ENCODE data around the gene PRR15L.
"Not testable (repeated sequence)": the region's sequence is repeated elsewhere in the genome, so short reads cannot be mapped to it uniquely, and the experiment has no call there.

PRR15L gene

GRCh38 chr17:47935468-47935867 is 22.2 kb downstream of the PRR15L start:
- not testable (repeated sequence) for DNase-seq (ENCODE audit: low read depth in 2 of 2)

GRCh38 chr17:47934856-47935255 is 22.8 kb downstream of the PRR15L start:
- DNase-seq (ENCODE audit: low read depth in 2 of 2) = no peak

- DNase-seq (ENCODE audit: low read depth in 2 of 2) = no peak
These were observed 25.8 kb downstream of the PRR15L start for GRCh38 chr17:47931848-47932247.

- no peak for DNase-seq (ENCODE audit: low read depth in 2 of 2)
These were observed 28.3 kb downstream of the PRR15L start for GRCh38 chr17:47929218-47930000.

DNA sequence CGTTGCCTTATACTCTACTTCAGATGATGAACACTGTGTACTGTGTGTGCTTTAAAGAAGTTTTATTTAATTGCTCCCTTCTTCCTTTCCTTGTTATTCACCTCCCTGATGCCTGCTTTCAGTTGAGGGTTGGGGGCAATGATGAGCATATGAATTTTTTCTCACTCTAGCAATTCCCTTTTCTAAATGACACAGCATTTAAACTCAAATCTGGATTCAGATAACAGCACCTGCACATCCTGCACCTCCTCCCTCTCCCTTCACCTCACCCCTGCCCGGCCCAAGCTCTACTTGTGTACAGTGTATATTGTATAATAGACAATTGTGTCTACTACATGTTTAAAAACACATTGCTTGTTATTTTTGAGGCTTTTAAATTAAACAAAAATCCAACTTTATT is 29.3 kb downstream of the PRR15L start:
- no peak for DNase-seq (ENCODE audit: low read depth in 2 of 2)

DNA sequence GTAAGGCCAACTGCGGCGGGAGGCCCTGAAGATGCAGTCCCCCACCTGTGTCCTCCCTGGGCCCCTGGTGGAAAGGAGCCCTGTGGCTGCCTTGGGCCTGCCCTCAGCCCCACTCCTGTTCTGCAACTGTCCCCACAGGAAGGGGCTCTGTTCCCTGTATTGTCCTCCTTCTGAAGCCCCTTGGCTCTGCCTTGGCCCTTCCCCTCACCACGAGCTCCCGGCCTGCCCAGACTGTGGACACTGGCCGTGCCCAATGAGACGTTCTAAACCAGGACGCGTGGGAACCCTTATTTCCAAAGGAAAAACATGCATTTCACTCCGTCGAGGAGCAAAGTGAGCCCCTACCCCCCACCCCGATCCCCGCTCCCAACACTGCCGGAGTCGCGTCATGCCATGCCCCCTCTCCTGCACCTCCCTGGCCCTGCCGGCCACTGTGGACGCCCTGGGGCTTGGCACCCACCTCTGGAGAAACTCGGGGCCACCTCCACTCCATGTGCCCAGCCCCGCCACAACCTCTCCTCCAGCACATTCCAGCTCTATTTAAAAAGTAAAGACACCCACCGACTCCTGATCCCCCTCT is 29.8 kb downstream of the PRR15L start:
- no peak for DNase-seq (ENCODE audit: low read depth in 2 of 2)

GRCh38 chr17:47925678-47925988 is 32.0 kb downstream of the PRR15L start:
- no peak for DNase-seq (ENCODE audit: low read depth in 2 of 2)

- DNase-seq (ENCODE audit: low read depth in 2 of 2) = no peak
These were observed 32.7 kb downstream of the PRR15L start for GRCh38 chr17:47924785-47925677.

- not testable (repeated sequence) for DNase-seq (ENCODE audit: low read depth in 2 of 2)
These were observed 37.8 kb downstream of the PRR15L start for GRCh38 chr17:47919889-47920288.

DNA sequence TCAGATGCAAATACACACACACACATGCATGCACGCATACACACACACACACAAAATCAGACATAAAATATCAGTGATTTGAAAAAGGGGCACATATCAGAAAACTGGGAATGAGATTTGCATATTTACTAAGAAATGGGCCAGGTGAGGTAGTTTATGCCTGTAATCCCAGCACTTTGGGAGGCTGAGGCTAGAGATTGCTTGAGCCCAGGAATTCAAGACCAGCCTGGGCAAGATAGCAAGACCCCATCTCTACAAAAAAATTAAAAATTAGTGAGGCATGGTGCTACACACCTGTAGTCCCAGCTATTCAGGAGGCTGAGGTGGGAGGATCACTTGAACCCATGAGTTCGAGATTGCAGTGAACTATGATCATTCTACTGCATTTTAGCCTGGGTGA is 38.7 kb downstream of the PRR15L start:
- DNase-seq (ENCODE audit: low read depth in 2 of 2) = no peak

GRCh38 chr17:47918006-47918405 is 39.7 kb downstream of the PRR15L start:
- DNase-seq (ENCODE audit: low read depth in 2 of 2) = no peak

DNA sequence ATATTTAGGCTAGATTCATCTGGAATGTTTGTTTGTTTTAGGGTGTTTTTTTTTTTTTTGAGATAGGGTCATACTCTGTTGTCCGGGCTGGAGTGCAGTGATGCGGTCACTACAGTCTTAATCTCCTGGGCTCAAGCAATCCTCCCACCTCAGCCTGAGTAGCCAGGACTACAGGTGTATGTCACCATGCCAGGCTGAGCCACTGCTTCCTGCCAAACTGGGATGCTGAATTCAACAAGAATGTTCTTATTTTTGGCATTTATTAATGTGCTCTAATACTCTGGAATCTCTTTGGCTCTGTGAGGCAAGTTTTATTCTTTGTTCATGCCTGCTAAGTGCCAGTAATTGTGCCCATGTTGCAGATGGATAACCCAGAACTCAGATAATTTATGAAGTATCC is 40.1 kb downstream of the PRR15L start:
- no peak for DNase-seq (ENCODE audit: low read depth in 2 of 2)

DNA sequence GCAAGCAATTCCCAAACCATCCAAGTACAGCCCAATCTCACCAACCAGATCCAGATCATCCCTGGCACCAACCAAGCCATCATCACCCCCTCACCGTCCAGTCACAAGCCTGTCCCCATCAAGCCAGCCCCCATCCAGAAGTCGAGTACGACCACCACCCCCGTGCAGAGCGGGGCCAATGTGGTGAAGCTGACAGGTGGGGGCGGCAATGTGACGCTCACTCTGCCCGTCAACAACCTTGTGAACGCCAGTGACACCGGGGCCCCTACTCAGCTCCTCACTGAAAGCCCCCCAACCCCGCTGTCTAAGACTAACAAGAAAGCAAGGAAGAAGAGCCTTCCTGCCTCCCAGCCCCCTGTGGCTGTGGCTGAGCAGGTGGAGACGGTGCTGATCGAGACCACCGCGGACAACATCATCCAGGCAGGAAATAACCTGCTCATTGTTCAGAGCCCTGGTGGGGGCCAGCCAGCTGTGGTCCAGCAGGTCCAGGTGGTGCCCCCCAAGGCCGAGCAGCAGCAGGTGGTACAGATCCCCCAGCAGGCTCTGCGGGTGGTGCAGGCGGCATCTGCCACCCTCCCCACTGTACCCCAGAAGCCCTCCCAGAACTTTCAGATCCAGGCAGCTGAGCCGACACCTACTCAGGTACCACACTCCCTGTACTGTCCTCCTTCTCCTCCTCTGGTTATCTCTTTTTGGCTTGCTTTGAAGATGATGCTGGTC is 41.0 kb downstream of the PRR15L start:
- DNase-seq (ENCODE audit: low read depth in 2 of 2) = no peak

- no peak for DNase-seq (ENCODE audit: low read depth in 2 of 2)
These were observed 41.8 kb downstream of the PRR15L start for GRCh38 chr17:47915776-47916398.

GRCh38 chr17:47914306-47914948 is 43.3 kb downstream of the PRR15L start:
- DNase-seq (ENCODE audit: low read depth in 2 of 2) = no peak

DNA sequence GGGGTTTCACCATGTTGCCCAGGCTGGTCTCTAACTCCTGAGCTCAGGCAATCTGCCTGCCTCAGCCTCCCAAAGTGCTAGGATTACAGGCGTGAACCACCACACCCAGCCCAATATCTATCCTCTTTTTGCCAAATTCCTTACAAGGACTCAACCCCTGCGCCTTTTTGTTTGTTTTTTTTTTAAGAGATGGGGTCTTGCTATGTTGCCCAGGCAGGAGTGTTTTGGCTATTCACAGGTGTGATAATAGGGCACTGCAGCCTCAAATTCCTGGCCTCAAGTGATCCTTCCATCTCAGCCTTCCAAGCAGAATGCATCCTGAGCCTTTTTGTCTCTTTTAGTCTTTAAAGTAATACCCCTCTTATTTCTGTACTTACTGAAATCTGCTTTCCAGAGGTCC is 44.6 kb downstream of the PRR15L start:
- DNase-seq (ENCODE audit: low read depth in 2 of 2) = no peak

- no peak for DNase-seq (ENCODE audit: low read depth in 2 of 2)
These were observed 49.6 kb downstream of the PRR15L start for GRCh38 chr17:47907932-47908562.

GRCh38 chr17:47906443-47906842 is 51.2 kb downstream of the PRR15L start:
- DNase-seq (ENCODE audit: low read depth in 2 of 2) = no peak

DNA sequence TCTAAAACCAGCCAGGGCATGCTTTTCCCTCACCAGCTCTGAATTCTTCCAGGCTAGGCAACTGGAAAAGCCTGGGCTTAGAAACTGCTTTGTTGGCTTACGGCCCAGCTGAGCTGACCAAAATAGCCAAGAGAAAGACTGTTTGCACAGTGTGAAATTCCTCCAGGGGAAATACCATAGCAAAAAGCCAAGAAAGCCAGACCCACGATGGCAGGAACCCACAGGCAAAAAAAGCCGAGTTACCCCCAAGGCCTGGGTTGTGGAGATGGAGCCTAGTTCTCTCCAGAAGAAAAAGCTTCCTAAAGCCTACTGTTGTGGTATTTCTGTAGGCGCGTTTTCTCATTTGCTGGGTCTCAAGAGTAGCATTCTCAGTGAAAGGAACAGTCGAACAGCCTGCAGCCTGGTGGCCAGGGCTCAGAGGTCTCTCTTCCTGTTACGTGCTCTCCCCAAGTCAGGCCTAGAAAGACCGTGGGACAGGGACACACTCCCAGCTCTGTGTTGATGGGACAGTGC is 52.4 kb downstream of the PRR15L start:
- no peak for DNase-seq (ENCODE audit: low read depth in 2 of 2)

- DNase-seq (ENCODE audit: low read depth in 2 of 2) = no peak
These were observed 55.5 kb downstream of the PRR15L start for GRCh38 chr17:47902039-47902744.
